ENCODE measurements around the gene IFITM5. TPM values are rescaled to one million over a fixed set of nuclear protein-coding genes. Genes with fewer than 3 reads are reported as not detected.

Gene IFITM5
- total and polyA plus RNA-seq, 4 donors: 0.29 TPM; not detected in 3

- Histone ChIP-seq H3K9me3 (ENCODE audit: control insufficient read depth, insufficient read depth, low read length) (no peaks in the 10 kb centered on the region), H3K27me3 (ENCODE audit: control insufficient read depth, insufficient read depth, low read length) (peaks cover 64% of the 10 kb centered on the region), H3K4me1 (ENCODE audit: control insufficient read depth, insufficient read depth, low read length) (peaks cover 15% of the 10 kb centered on the region), H3K4me3 (ENCODE audit: low read depth, low read length) (no peak overlapping the region), H3K36me3 (ENCODE audit: control insufficient read depth, insufficient read depth, low read length) (no peaks in the 10 kb centered on the region), H3K27ac (ENCODE audit: low read depth, low read length) (no peak overlapping the region)
- DNase-seq (ENCODE audit: low read depth in 4 of 6, low spot score in 6 of 6): no peak
- 14% methylated on average over 97 of the region's 97 CpGs for WGBS (ENCODE audit: insufficient coverage)
Observed at GRCh38 chr11:279040-279965, 20.0 kb downstream of the IFITM5 start.

- no peaks in the 10 kb centered on the region for H3K9me3 ChIP-seq (ENCODE audit: control insufficient read depth, insufficient read depth, low read length)
- H3K27ac ChIP-seq (ENCODE audit: low read depth, low read length): no peak within 1 kb of the TSS
- no peak within 1 kb of the TSS for H3K4me3 ChIP-seq (ENCODE audit: low read depth, low read length)
- peaks cover 56% of the 10 kb centered on the region for H3K27me3 ChIP-seq (ENCODE audit: control insufficient read depth, insufficient read depth, low read length)
- DNase-seq (ENCODE audit: low read depth in 4 of 6, low spot score in 6 of 6): no peak
- no peaks in the 10 kb centered on the region for H3K36me3 ChIP-seq (ENCODE audit: control insufficient read depth, insufficient read depth, low read length)
- 74% methylated on average over 20 of the region's 21 CpGs for WGBS (ENCODE audit: insufficient coverage)
- peaks cover 15% of the 10 kb centered on the region for H3K4me1 ChIP-seq (ENCODE audit: control insufficient read depth, insufficient read depth, low read length)
Observed at GRCh38 chr11:278001-278951, 21.1 kb downstream of the IFITM5 start, which contains the start of gene NLRP6. Gene NLRP6 (plus strand): TSS chr11:278407. CDS start chr11:278570, 163 bp downstream.

- no peak for DNase-seq (ENCODE audit: low read depth in 4 of 6, low spot score in 6 of 6)
- Histone ChIP-seq H3K4me1 (ENCODE audit: control insufficient read depth, insufficient read depth, low read length) (peaks cover 12% of the 10 kb centered on the region), H3K9me3 (ENCODE audit: control insufficient read depth, insufficient read depth, low read length) (no peaks in the 10 kb centered on the region), H3K36me3 (ENCODE audit: control insufficient read depth, insufficient read depth, low read length) (no peaks in the 10 kb centered on the region), H3K4me3 (ENCODE audit: low read depth, low read length) (no peak overlapping the region), H3K27ac (ENCODE audit: low read depth, low read length) (no peak overlapping the region), H3K27me3 (ENCODE audit: control insufficient read depth, insufficient read depth, low read length) (peaks cover 38% of the 10 kb centered on the region)
Observed at GRCh38 chr11:276219-276618, 23.1 kb downstream of the IFITM5 start.

- Histone ChIP-seq H3K4me3 (ENCODE audit: low read depth, low read length) (no peak overlapping the region), H3K27me3 (ENCODE audit: control insufficient read depth, insufficient read depth, low read length) (peaks cover 10% of the 10 kb centered on the region), H3K36me3 (ENCODE audit: control insufficient read depth, insufficient read depth, low read length) (no peaks in the 10 kb centered on the region), H3K4me1 (ENCODE audit: control insufficient read depth, insufficient read depth, low read length) (no peaks in the 10 kb centered on the region), H3K27ac (ENCODE audit: low read depth, low read length) (no peak overlapping the region), H3K9me3 (ENCODE audit: control insufficient read depth, insufficient read depth, low read length) (no peaks in the 10 kb centered on the region)
- WGBS (ENCODE audit: insufficient coverage): 91% methylated on average over 6 of the region's 6 CpGs
- DNase-seq (ENCODE audit: low read depth in 4 of 6, low spot score in 6 of 6): no peak
Observed at GRCh38 chr11:272931-273198, 26.5 kb downstream of the IFITM5 start.

- Histone ChIP-seq H3K27ac (ENCODE audit: low read depth, low read length) (no peak overlapping the region), H3K9me3 (ENCODE audit: control insufficient read depth, insufficient read depth, low read length) (no peaks in the 10 kb centered on the region), H3K36me3 (ENCODE audit: control insufficient read depth, insufficient read depth, low read length) (no peaks in the 10 kb centered on the region), H3K4me1 (ENCODE audit: control insufficient read depth, insufficient read depth, low read length) (no peaks in the 10 kb centered on the region), H3K27me3 (ENCODE audit: control insufficient read depth, insufficient read depth, low read length) (peaks cover 5% of the 10 kb centered on the region), H3K4me3 (ENCODE audit: low read depth, low read length) (no peak overlapping the region)
- no peak for DNase-seq (ENCODE audit: low read depth in 4 of 6, low spot score in 6 of 6)
- WGBS (ENCODE audit: insufficient coverage): 86% methylated on average over 20 of the region's 22 CpGs
Observed at GRCh38 chr11:272195-272930, 27.0 kb downstream of the IFITM5 start.

GRCh38 chr11:271319-271715, 28.0 kb downstream of the IFITM5 start:
- DNase-seq (ENCODE audit: low read depth in 4 of 6, low spot score in 6 of 6): no peak
- no peaks in the 10 kb centered on the region for H3K36me3 ChIP-seq (ENCODE audit: control insufficient read depth, insufficient read depth, low read length)
- peaks cover 5% of the 10 kb centered on the region for H3K27me3 ChIP-seq (ENCODE audit: control insufficient read depth, insufficient read depth, low read length)
- no peaks in the 10 kb centered on the region for H3K4me1 ChIP-seq (ENCODE audit: control insufficient read depth, insufficient read depth, low read length)
- WGBS (ENCODE audit: insufficient coverage): 81% methylated on average over 8 of the region's 8 CpGs
- H3K9me3 ChIP-seq (ENCODE audit: control insufficient read depth, insufficient read depth, low read length): no peaks in the 10 kb centered on the region
- H3K4me3 ChIP-seq (ENCODE audit: low read depth, low read length): no peak overlapping the region
- no peak overlapping the region for H3K27ac ChIP-seq (ENCODE audit: low read depth, low read length)

GRCh38 chr11:270451-271318, 28.6 kb downstream of the IFITM5 start:
- DNase-seq (ENCODE audit: low read depth in 4 of 6, low spot score in 6 of 6): no peak
- peaks cover 5% of the 10 kb centered on the region for H3K27me3 ChIP-seq (ENCODE audit: control insufficient read depth, insufficient read depth, low read length)
- H3K36me3 ChIP-seq (ENCODE audit: control insufficient read depth, insufficient read depth, low read length): no peaks in the 10 kb centered on the region
- 70% methylated on average over 16 of the region's 18 CpGs for WGBS (ENCODE audit: insufficient coverage)
- no peaks in the 10 kb centered on the region for H3K4me1 ChIP-seq (ENCODE audit: control insufficient read depth, insufficient read depth, low read length)
- no peaks in the 10 kb centered on the region for H3K9me3 ChIP-seq (ENCODE audit: control insufficient read depth, insufficient read depth, low read length)
- H3K4me3 ChIP-seq (ENCODE audit: low read depth, low read length): no peak overlapping the region
- H3K27ac ChIP-seq (ENCODE audit: low read depth, low read length): no peak overlapping the region

GRCh38 chr11:269146-269890, 30.0 kb downstream of the IFITM5 start:
- H3K27me3 ChIP-seq (ENCODE audit: control insufficient read depth, insufficient read depth, low read length): peaks cover 3% of the 10 kb centered on the region
- WGBS (ENCODE audit: insufficient coverage): 65% methylated on average over 16 of the region's 21 CpGs
- H3K4me3 ChIP-seq (ENCODE audit: low read depth, low read length): no peak overlapping the region
- no peak for DNase-seq (ENCODE audit: low read depth in 4 of 6, low spot score in 6 of 6)
- H3K27ac ChIP-seq (ENCODE audit: low read depth, low read length): no peak overlapping the region
- H3K9me3 ChIP-seq (ENCODE audit: control insufficient read depth, insufficient read depth, low read length): no peaks in the 10 kb centered on the region
- no peaks in the 10 kb centered on the region for H3K36me3 ChIP-seq (ENCODE audit: control insufficient read depth, insufficient read depth, low read length)
- H3K4me1 ChIP-seq (ENCODE audit: control insufficient read depth, insufficient read depth, low read length): no peaks in the 10 kb centered on the region
